Suppressor macrophage (primary cell): Measurements from ENCODE around the gene FIGNL2.
"Not testable (repeated sequence)": the region's sequence is repeated elsewhere in the genome, so short reads cannot be mapped to it uniquely, and the experiment has no call there.

Source experiments
- DNase-seq, 4 experiments: peaks; one replicate each; pipeline ENCODE4 v3.0.0-alpha.2; 2020 to 2022

FIGNL2 gene

GRCh38 chr12:51834411-51834810, 14.1 kb downstream of the FIGNL2 start:
- no peak for DNase-seq

GRCh38 chr12:51833448-51834227, 14.9 kb downstream of the FIGNL2 start:
- DNase-seq: no peak

DNA sequence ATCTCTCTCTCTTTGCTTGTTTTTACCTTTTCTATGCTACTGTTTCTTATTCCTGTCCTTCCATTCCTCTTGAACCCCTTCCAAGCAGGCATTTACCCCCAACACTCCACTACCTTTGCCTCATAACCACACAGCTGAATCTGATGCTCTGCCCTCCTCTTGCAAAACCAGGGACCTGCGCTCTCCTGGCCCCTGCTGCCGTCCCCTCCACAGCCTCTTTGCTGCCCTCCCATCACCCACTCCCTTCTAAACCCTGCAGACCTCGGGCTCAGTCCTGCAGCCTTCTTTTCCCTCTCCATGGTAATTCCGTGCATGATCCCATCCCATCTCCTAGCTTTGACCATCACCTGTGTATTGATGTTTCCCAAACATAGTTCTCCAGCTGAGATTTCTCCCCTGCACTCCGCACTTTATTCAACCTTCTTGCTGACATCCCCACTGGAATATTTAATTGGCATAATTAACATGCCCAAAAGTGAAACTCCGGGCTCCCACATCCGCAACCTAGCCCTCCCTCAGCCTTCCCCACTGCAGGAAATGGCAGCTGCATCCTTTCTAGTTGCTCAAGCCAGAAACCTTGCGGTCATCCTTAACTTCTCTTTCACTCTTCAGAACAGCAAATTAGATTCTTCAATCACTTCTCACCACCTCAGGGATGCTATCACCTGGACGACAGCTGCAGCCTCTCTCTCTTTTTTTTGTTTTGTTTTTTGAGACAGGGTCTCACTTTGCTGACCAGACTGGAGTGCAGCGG, 16.0 kb downstream of the FIGNL2 start:
- DNase-seq: peak in 3 of 4 experiments; percentile 49 to 67 (median 55)

GRCh38 chr12:51831817-51832216, 16.7 kb downstream of the FIGNL2 start:
- DNase-seq: not testable (repeated sequence)

- DNase-seq: no peak
These were observed 18.9 kb downstream of the FIGNL2 start for GRCh38 chr12:51829641-51830040.

GRCh38 chr12:51829011-51829481, 19.5 kb downstream of the FIGNL2 start:
- DNase-seq: no peak

- DNase-seq: peak; percentile 51 to 60 (median 57)
These were observed 20.3 kb downstream of the FIGNL2 start for GRCh38 chr12:51827925-51828818.

GRCh38 chr12:51826881-51827280, 21.6 kb downstream of the FIGNL2 start:
- DNase-seq: no peak

DNA sequence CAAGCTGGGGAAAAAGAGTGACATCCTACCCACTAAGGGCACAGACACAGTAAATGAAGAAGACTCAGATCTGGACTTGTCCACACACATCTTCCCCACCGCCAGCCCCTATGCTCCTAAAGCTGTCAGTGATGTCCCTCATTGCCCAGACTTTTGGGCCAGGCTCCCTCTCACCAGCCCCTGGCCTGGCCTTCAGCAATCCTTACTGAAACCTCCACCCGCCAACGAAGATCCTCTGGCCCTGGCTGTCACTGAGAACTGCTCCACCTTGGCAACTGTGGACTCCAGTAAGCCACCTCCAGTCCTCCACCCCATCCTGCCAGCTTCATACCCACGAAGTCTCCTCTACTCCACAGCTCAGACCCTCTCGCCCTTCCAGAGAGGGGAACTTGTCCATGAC, 23.3 kb downstream of the FIGNL2 start:
- DNase-seq: no peak

GRCh38 chr12:51823875-51824565, 24.5 kb downstream of the FIGNL2 start:
- peak; percentile 62 to 80 (median 70) for DNase-seq

- no peak for DNase-seq
These were observed 25.6 kb downstream of the FIGNL2 start for GRCh38 chr12:51822956-51823355.

GRCh38 chr12:51822261-51822616, 26.3 kb downstream of the FIGNL2 start:
- DNase-seq: no peak

GRCh38 chr12:51821440-51822260, 26.9 kb downstream of the FIGNL2 start:
- DNase-seq: peak in 2 of 4 experiments; percentile 35 to 37

- DNase-seq: peak; percentile 57 to 83 (median 75)
These were observed 27.7 kb downstream of the FIGNL2 start for GRCh38 chr12:51820526-51821439.

GRCh38 chr12:51819736-51820525, 28.6 kb downstream of the FIGNL2 start:
- no peak for DNase-seq

- DNase-seq: no peak
These were observed 29.8 kb downstream of the FIGNL2 start for GRCh38 chr12:51818566-51819300.

- no peak for DNase-seq
These were observed 30.4 kb downstream of the FIGNL2 start for GRCh38 chr12:51818086-51818485.
